SK-N-DZ (cell line): ENCODE results near the gene ATP2B3.

Experiments used
- DNase-seq: peaks from one replicate; pipeline ENCODE4 v3.0.0-alpha.2; 2015; ENCODE audit warnings: low spot score

The ATP2B3 gene

DNA sequence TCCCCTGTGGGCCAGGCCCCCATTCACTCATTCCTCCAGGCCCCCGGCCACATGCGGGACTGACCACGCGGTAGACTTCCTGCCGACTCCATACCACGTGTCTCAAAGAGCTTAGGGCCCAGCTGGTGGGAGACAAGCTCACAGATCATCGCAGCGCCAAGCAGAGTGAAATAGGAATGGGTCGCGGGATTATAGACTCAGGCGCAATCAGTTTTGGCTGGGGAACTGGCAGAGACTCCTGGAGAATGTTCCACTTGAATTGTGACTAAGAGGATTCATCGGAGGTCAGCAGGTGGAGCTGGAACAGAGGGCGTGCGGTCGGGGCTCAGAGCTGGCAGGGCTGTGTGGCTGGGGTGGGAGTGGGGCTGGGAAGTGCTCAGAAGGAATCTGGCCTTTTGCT lies 15.6 kb downstream of the ATP2B3 start:
- DNase-seq = no peak

DNA sequence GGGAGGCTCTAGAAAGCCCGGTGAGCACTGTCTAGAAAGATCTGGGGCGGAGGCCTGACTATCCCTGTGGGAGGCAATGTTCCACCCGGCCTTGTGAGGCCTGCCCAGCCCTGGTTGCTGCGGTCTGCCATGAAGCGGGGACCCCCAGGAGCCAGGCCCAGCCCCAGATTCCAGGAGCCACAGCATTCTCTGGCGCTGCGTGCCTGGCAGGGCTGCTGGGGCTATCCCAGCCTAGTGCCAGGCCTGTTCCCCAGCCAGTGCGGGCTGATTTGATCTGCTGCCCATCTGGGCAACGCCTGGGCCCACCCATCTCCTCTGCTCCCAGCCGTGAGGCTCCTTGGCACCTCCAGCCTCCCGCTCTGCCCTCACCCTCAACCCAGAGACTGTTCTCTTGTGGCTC lies 19.6 kb downstream of the ATP2B3 start:
- no peak for DNase-seq

- peak; percentile 63 for DNase-seq
These were observed 20.3 kb downstream of the ATP2B3 start for GRCh38 chrX:153537526-153538295.

GRCh38 chrX:153538424-153538823 lies 21.0 kb downstream of the ATP2B3 start:
- DNase-seq = no peak

GRCh38 chrX:153539171-153539978 lies 21.9 kb downstream of the ATP2B3 start:
- DNase-seq = peak; percentile 68

DNA sequence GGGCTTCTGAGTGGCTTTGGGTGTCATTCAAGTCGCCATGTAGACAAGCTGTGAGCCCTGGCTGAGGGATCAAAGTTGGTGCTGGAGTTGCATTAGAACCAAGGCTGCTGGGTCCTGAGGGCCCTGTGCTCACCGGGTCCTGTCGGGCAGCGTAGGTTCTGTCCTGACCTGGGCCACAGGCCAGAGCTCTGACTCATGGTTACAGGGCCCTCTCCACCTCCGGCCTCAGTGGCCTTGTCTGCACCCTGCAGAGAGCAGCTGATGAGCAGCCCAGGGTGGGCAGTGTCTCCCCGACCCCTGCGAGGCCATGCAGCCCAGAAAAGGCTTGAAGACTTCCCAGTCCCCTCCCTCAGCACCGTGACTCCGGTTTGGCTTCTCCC lies 22.5 kb downstream of the ATP2B3 start:
- no peak for DNase-seq

DNA sequence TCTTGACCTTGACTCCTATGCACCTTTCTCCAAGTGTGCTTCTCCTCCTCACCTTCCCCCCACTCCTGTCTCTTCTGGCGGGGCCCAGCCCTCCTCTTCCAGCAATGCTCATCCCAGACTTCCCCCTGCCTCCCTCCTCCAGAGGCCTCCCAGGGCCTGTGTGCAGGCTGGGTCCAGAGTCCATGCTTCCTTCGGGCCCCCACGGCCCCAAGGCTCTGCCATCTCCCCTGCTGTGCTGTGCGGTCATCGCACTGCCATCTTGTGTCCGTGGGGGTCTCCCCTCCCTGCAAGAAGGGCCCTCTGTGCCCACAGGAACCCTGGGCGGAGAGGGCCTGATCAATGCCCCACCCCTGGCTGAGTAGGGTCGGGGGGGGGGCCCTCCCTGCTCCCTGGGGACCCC lies 27.3 kb downstream of the ATP2B3 start:
- no peak for DNase-seq

DNA sequence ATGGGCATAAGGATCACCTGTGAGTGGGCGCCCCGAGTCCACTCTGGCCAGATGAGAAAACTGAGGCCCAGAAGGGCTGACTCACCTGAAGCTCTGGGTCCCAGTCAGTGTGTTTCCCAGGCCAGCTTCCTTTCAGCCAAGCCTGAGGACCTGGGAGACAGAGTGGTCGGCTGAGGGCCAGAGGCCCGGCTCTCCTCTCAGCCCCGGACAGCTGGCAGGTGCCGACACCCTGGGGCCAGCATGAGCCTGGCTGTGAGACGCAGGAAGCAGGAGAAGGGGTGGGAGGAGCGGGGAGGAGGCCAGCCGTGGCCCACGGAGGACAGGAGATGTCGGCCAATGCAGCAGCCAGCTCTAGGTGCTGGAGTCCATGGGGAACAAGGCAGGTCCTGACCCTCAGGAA lies 28.9 kb downstream of the ATP2B3 start:
- no peak for DNase-seq

DNA sequence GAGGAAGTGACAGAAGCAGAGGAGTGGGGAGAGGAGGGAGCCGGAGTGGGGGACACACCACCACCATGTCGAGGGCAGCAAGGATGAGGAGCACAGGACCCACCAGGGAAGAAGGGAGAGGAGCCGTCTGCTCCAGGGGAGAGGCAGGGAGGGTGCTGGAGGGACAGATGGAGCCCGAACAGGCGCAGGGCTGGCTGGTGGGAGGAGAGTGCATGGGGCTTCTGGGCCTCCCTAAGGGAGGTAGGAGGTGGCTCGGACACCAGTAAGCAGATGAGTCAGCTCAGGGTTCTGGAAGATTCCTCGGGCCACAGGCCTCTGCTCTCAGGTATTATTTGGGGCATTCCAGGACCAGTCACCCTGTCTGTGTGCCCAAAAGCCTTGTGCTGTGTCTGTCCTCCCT lies 29.8 kb downstream of the ATP2B3 start:
- no peak for DNase-seq

GRCh38 chrX:153549231-153549630 lies 31.8 kb downstream of the ATP2B3 start:
- no peak for DNase-seq

GRCh38 chrX:153549807-153550206 lies 32.4 kb downstream of the ATP2B3 start:
- DNase-seq = no peak

DNA sequence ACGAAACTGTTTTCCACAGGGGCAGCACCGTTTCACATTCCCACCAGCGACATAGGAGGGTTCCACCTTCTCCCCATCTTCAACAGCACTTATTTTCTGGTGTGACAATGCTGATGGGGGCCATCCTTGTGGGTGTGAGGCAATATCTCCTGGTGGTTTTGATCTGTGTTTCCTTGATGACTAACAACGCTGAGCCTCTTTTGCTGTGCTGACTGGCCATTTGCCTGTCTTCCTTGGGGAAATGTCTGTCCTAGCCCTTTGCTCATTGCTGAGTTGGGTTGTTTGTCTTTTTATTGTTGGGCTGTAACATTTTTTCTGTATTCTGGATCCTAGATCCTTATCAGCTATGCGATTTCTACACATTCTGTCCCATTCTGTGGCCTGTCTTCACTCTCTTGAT lies 33.7 kb downstream of the ATP2B3 start:
- DNase-seq = no peak

DNA sequence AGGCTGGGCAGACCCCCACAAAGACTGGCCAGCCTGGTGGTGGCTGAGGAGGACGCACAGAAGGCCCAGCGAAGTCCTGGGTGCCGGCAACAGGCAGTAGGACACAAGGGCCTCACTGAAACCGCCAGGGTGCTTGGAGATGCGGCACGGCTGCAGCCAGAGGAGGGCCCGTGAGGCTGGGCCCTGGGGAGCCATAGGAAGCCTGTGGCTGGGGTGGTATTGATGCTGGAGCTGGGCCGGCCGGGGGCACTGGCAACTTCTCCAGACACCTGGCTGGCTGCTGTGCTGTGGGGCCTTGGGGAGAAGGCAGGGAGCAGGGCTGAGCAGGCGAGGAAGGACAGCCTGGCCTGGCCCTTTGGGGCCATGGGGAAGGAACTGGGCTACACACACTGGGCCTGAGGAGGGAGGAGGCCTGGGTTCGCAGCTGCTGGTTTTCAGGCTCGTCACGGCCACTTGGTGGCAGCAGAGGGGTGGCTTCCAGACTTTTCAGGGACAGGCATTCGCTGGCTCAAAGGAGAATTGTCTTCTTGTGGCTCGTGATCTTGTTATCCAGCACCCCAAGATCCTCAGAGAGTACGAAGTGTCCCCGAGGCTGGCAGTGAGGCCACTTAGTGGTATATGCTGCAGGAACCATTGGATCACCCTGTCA lies 37.2 kb downstream of the ATP2B3 start:
- peak; percentile 62 for DNase-seq

DNA sequence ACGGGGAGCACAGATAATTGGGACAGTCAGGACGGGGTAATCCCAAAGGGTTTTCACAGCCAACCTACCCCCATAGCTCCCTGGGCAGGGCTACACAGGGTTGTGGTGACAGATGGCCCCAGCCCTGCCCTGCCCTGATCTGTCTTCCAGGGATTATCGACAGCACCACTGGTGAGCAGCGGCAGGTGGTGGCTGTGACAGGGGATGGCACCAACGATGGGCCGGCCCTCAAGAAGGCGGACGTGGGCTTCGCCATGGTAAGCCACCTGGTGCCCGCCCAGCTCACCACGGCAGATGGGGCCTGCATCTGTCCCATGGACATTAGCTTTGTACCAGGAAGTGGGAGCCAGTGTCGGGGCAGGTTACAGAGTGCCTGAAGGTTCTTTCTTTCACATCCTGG lies 39.3 kb downstream of the ATP2B3 start:
- DNase-seq = no peak

DNA sequence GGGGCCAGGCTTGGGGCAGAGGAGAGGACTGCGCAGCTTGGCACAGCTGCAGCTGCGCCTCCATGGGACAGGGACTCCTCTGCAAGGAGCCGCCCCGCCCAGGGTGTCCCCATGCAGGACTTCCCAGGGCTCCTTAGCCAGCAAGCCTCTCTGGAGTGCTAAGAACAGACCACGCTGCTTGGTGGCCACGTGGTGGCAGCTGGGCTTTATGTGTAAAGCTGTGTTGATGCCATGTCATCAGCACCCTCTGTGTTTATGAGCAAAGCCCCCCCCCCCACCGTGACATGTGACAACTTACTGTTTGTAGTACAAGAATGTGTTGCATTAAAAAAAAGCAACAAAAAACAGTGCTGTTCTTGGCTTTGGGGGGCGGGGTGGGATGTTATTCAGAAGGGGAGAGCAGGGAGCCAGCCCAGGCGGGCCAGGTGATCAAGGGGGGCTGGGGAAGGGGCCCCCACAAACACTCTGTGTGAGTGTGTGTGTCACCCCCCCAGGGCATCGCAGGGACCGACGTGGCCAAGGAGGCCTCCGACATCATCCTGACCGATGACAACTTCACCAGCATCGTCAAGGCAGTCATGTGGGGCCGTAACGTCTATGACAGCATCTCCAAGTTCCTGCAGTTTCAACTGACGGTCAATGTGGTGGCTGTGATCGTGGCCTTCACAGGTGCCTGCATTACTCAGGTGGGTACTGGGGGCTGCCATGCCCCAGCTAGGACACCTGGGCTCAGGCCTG lies 40.3 kb downstream of the ATP2B3 start:
- DNase-seq = peak; percentile 30

- DNase-seq = no peak
These were observed 42.6 kb downstream of the ATP2B3 start for GRCh38 chrX:153560000-153560399.

DNA sequence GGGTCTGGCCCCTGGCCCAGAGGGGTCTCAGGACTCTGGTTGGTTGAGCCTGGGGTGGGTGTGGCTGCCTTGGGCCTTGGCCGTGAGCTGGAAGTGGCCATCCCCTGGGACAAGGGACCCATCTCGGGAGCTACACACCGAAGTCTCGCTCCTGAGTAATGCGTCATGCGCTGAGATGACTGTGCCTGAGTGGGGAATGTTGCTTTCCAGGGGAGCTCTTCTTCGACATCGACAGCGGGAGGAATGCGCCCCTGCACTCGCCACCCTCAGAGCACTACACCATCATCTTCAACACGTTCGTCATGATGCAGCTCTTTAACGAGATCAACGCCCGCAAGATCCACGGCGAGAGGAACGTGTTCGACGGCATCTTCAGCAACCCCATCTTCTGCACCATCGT lies 43.0 kb downstream of the ATP2B3 start:
- no peak for DNase-seq

DNA sequence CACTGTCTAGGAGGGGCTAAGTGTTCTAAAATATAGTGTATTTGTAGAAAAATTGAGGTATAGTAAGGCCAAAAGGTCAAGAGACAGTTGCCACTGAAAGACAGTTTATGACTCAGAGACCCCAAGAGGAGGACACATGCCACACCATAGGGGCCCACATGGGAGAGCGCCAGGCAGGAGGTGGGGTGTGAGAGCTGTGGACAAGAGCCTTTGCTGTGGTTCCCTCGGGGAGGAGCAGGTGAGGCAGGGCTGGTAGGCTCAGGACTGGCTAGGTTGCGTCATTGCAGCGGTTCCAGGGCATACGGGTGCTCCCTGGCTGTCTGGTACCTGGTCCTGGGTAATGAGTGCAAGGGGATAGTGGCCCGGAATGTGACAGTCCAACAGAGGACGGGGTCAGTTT lies 43.9 kb downstream of the ATP2B3 start:
- no peak for DNase-seq

- DNase-seq = peak; percentile 86
These were observed 45.1 kb downstream of the ATP2B3 start for GRCh38 chrX:153562546-153562945.

DNA sequence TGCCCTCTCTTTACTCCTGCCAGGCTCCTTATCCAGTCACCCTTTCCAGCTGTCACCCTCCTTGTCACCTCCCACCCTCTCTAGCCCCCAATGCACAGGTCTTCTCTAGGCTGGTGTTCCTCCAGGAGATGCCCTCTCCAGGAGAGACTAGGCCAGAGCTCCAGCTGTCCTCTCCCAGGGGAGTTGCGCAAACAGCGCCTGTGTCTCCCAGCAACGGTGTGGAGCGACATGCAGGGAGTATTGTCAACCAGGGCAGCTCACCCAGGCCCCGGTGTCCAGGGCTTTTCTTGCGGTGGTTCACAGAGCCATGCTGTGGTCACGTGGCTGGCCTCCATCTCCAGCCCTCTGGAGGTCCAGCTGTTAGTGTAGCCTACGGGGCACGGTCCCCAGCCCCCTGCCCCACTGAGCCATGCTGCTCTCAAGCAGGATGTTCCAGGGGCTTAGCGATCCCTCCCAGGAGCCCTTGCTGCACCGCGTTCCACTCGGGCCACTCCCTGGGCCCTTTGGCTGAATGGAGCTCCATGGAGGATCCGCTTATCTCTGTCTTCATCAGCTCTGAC lies 46.7 kb downstream of the ATP2B3 start:
- DNase-seq = peak; percentile 60

- peak; percentile 25 for DNase-seq
These were observed 48.6 kb downstream of the ATP2B3 start for GRCh38 chrX:153565996-153566580.
